Prostate gland (tissue), 2 donors: ENCODE measurements around the gene AKAP12.

Experiments used
- POLR2AphosphoS5 ChIP-seq: sonication (generic); formaldehyde crosslinking; IDR thresholded peaks from one replicate; pipeline ENCODE4 v1.6.1; 2017; ENCODE audit warnings: antibody characterized with exemption
- TF ChIP-seq, protein P1 (sequence below), 4 experiments: fragments of 200-600 bp in 2 of 4; fragments of 450-650 bp in 2 of 4; sonication (generic) in 2 of 4; IDR thresholded peaks; 1 replicate in 3 of 4; 2 replicates in 1 of 4; pipeline ENCODE4 v1.5.1; 2016 to 2019; ENCODE audit warnings: antibody characterized with exemption in 4 of 4, mild to moderate bottlenecking in 2 of 4, moderate library complexity in 2 of 4

DNA sequence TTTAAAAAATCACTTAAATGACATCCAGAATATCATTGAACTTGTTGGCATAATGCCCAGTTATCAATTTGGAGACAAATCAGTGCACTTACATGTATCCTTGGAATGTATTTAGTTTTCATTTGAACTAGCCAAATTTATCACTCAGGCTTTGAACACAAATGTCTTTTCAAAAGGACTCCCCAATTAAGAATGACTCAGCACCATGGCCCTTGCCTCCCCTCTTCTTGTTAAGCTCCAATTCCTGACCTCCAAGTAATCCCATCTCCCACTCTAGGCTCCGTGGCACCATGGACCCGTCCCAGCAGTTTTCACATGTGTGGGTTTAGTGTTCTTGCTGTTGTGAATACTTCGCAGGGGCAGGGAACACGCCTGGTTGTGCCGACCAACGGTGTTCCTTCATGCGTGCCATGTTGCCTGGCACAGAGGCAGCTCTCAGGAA lies 2.7 kb downstream of the AKAP12 start:
- no peak for TF ChIP-seq POLR2AphosphoS5
- TF ChIP-seq, protein P1, sequence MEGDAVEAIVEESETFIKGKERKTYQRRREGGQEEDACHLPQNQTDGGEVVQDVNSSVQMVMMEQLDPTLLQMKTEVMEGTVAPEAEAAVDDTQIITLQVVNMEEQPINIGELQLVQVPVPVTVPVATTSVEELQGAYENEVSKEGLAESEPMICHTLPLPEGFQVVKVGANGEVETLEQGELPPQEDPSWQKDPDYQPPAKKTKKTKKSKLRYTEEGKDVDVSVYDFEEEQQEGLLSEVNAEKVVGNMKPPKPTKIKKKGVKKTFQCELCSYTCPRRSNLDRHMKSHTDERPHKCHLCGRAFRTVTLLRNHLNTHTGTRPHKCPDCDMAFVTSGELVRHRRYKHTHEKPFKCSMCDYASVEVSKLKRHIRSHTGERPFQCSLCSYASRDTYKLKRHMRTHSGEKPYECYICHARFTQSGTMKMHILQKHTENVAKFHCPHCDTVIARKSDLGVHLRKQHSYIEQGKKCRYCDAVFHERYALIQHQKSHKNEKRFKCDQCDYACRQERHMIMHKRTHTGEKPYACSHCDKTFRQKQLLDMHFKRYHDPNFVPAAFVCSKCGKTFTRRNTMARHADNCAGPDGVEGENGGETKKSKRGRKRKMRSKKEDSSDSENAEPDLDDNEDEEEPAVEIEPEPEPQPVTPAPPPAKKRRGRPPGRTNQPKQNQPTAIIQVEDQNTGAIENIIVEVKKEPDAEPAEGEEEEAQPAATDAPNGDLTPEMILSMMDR (IDR thresholded peaks at IDR 0.05): no peak
